Inferior parietal cortex (tissue), 1 donor: Measurements from ENCODE around the gene MYO3A.

Experiments
- DNase-seq: peaks from one replicate; pipeline ENCODE4 v3.0.0-alpha.2; 2016; ENCODE audit errors: extremely low spot score

Gene MYO3A, protein sequence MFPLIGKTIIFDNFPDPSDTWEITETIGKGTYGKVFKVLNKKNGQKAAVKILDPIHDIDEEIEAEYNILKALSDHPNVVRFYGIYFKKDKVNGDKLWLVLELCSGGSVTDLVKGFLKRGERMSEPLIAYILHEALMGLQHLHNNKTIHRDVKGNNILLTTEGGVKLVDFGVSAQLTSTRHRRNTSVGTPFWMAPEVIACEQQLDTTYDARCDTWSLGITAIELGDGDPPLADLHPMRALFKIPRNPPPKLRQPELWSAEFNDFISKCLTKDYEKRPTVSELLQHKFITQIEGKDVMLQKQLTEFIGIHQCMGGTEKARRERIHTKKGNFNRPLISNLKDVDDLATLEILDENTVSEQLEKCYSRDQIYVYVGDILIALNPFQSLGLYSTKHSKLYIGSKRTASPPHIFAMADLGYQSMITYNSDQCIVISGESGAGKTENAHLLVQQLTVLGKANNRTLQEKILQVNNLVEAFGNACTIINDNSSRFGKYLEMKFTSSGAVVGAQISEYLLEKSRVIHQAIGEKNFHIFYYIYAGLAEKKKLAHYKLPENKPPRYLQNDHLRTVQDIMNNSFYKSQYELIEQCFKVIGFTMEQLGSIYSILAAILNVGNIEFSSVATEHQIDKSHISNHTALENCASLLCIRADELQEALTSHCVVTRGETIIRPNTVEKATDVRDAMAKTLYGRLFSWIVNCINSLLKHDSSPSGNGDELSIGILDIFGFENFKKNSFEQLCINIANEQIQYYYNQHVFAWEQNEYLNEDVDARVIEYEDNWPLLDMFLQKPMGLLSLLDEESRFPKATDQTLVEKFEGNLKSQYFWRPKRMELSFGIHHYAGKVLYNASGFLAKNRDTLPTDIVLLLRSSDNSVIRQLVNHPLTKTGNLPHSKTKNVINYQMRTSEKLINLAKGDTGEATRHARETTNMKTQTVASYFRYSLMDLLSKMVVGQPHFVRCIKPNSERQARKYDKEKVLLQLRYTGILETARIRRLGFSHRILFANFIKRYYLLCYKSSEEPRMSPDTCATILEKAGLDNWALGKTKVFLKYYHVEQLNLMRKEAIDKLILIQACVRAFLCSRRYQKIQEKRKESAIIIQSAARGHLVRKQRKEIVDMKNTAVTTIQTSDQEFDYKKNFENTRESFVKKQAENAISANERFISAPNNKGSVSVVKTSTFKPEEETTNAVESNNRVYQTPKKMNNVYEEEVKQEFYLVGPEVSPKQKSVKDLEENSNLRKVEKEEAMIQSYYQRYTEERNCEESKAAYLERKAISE (N-terminal part only)

DNA sequence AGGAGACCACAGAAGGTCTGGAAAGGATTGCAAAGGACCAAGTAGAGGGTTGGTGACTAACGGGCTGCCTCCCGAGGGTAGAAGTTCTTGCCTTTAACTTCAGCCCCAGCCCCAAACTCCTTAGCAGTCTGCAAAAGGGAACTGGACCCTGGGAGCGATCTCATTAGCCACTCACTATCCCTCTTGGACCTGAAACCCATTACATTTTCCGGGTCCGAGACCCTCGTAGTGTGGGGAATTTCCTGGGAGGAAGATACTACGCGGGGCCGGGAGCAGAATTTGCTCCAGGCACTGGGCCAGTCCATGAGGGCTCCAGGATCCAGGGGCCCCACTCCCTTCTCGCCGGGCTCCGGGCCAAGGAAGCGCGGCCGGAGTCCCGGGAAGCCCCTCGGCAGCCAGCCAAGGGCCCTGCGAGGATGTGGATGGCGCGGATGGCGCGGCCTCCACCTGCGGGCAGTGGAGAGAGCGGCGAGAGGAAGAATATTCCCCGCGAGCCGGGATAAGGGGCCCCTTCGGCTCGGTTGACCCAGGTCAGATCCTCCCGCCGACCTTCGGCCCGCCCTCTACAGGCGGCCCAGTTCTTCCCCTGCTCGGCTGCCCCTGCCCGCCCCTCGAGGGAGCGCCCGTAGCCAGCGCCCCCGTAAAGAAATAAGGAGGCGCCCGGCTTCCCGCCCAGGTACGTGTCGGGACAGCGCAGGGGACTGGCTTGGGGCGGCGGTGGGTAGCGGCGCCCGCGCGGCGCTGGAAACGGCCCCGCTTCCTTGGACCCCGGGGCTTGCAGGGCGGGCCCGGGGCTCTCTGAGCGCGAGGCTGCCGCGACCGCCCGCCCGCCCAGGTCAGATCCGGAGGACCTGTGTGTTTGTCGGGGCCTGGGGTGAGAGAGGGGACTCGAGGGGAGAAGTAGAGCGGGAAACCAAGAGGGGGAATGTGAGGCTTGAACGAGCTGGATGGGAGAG lies at the start of gene MYO3A:
TSS of gene MYO3A (plus strand) at position 577 of the 956 bp plus-strand sequence. CDS start 17,882 bp downstream, outside the sequence.
- no peak for DNase-seq

DNA sequence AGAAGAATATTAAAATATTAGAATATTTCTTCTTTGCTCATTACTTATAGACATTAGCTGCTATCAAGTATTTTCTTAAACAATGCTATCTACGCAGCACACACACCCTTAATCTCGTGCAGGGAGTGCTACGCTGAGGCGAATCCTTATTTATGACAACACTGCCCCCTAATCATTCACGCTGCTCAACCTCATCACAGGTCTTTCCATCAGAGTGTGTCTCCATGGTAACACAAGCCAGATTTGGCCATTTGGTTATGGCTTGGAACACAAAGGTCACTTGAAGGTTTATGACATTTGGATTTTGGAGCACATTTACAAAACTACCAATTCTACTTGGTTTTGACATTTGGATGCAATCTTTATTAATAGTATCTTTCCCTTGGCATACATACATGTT lies 45.4 kb upstream of the MYO3A start:
- DNase-seq, result no peak

DNA sequence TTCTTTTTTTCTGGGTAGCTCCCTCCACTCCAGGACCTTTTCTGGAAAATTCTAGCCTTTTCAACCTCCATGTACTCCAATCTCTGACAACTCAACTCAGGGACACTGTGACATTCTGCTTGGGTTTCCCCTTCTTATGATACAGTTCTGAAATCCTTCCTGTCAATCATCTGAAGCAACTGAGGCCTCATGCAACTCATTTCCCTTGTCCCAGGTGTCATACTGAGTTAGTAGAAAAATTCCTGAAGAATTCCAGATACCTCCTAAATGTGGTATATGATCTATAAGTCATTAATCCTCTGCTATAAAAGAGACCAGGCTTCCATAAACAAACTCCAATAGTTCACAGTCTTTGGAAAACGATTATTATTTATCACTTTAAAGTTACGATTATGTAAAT lies 43.0 kb upstream of the MYO3A start:
- DNase-seq, result no peak

GRCh38 chr10:25895856-25896255 lies 38.2 kb upstream of the MYO3A start:
- DNase-seq, result no peak

GRCh38 chr10:25896421-25896820 lies 37.6 kb upstream of the MYO3A start:
- DNase-seq, result no peak

- DNase-seq, result no peak
Observed at GRCh38 chr10:25899304-25899703, 34.7 kb upstream of the MYO3A start.

- DNase-seq, result no peak
Observed at GRCh38 chr10:25901199-25901598, 32.8 kb upstream of the MYO3A start.

DNA sequence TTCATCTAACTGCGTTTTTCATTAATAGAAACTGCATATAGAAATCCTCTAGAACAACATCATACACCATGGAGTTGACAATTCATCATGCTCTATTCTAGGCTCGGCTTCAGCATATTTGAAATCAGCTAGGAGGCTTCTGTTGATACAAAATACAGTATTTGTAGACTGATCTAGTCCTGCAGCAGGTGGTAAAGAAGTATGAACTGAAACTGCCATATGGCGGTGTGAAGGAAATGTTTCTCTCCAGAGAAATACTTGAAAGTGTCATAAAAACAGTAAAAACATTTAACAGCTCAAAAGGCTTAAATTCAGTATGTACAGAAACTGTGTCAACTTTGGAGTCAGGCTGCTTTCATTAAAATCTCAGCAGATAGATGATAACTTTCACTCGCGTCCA lies 32.0 kb upstream of the MYO3A start:
- DNase-seq, result peak; percentile 34

- no peak for DNase-seq
Observed at GRCh38 chr10:25907261-25907660, 26.8 kb upstream of the MYO3A start.

GRCh38 chr10:25912866-25913265 lies 21.2 kb upstream of the MYO3A start:
- no peak for DNase-seq

DNA sequence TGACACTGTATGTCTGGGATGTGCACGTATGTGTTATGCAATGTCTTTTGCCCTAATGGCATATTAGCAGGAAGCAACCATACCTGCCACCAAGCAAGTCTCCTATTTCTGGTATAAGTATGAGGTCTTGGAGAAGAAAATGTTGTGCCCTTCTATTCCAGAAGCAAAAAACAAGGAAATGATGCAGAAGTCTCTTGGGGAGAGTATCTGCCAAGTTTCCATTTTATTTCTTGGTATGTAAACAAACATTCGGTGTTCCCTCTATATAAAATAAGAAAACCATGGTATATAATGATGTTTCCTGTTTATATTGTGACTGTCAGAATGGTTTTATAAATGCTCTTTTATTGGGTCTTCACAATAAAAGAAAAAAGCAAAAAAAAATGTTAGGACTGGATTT lies 19.3 kb upstream of the MYO3A start:
- no peak for DNase-seq

DNA sequence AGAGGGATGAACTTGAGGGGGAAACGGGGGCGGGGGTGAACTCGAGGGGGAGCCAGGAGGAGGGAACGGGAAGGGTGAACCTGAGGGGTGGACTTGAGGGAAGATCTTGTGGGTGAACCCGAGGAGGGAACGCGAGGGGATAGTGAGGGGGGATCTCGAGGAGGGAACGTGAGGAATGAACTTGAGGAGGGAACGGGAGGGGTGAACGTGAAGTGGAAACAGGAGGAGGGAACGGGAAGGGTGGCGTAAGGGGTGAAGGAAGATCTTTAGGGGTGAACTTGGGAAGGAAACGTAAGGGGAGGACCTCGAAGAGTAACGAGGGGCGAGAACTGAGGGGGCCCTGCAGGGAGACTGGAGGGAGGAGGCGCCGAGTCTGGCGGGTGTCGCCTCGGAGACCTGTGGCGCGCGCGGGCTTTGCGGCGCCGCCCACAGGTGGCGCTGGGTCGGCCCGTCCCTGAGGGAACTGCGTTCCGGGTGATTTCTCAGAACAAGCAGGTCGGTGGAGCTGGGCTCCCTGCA lies 651 bp downstream of the MYO3A start:
- DNase-seq, result no peak

- DNase-seq, result no peak
Observed at GRCh38 chr10:25938405-25938804, 4.4 kb downstream of the MYO3A start.

GRCh38 chr10:25944771-25945170 lies 10.7 kb downstream of the MYO3A start:
- no peak for DNase-seq

- no peak for DNase-seq
Observed at GRCh38 chr10:25952857-25953256, 18.8 kb downstream of the MYO3A start.

DNA sequence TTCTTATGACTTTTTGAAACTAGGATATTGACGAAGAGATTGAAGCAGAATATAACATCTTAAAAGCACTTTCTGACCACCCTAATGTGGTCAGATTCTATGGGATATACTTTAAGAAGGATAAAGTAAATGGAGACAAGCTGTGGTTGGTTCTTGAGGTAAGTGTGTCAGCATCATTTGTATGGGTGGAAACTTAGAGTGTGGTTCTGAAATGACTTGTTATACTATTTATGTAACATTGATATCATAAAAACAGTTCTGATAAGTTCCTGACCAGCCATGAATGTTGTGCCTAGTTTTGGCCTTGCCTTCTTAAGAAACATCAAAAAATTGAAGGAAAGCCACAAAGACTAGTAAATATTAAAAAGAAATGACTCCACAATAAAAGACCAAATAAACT lies 20.8 kb downstream of the MYO3A start:
- no peak for DNase-seq

GRCh38 chr10:25959540-25960232 lies 25.7 kb downstream of the MYO3A start:
- no peak for DNase-seq

DNA sequence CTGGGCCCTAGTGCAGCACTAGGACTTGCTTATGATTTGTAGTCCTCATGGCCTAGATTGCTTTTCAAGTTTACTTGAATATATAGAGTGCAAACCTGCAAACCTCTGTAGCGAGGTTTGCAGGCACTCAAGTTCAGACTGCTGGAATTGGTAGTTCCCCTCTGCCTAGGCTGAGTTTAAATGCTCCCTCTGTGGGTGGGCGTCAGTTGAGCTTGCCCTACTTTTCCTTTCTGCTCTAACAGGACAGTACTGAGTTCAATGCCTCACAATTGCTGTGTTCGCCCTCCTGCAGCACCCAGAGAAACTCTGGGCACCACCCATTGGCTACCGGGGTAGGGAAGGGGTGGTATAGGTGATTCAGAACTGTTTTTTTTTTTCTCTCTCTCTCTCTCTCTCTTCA lies 31.6 kb downstream of the MYO3A start:
- DNase-seq, result no peak

DNA sequence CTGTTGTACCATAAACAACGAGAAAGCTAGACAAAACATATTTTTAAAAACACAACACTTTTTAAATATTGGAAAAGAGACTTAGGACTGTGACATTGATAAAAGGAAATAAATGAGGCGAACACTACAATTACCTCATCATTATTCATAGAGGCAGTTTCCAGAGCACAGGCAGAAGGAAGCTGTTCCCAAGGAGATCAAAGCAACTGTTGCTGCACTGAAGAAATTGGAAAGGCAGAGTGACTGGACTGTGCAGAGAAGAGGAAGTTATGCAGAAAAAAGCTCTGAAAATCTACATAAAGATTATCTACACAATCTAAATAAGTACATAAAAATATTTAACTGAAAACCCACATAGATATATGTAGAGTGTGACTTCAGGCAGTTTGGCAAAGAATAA lies 32.8 kb downstream of the MYO3A start:
- DNase-seq, result no peak

DNA sequence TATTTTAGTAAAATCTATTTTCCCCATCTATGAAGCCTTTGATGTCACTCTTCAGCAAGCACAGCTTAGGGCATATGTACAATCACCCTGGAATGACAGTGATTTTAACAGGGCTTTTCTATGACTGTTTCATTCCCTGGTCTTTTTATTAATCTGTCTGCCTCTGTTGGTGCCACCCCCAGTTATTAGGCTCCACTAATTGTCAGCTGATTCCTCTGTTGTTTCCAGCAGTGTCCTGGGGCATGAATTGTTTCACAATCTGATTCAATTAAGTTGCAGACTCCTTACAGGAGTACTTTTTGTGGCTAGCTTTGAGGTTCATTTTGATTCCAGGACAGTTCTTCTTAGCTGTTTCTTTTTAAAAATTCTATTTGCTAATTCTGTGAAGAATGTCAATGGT lies 38.6 kb downstream of the MYO3A start:
- no peak for DNase-seq
